Thymus (tissue), 11 donors: Measurements from ENCODE around the gene CKAP2L. TPM values are rescaled to one million over a fixed set of nuclear protein-coding genes. Genes with fewer than 3 reads are reported as not detected.

Source experiments
- DNase-seq, 9 donors: peaks; one replicate each; pipeline ENCODE4 v3.0.0-alpha.2; 2013; ENCODE audit warnings: low spot score in 9 of 9, low read depth in 6 of 9, missing footprints in 1 of 9
- H3K27ac ChIP-seq, 2 donors: one replicate each; pipeline ENCODE4 v1.5.1; 2013; ENCODE audit warnings: control low read depth in 1 of 2, low read depth in 1 of 2, low read length in 1 of 2, mild to moderate bottlenecking in 1 of 2, moderate library complexity in 1 of 2
- H3K27me3 ChIP-seq, 2 donors: one replicate each; pipeline ENCODE4 v1.5.1; 2013; ENCODE audit warnings: low read length in 1 of 2; ENCODE audit not compliant: control insufficient read depth in 2 of 2, insufficient read depth in 1 of 2
- H3K36me3 ChIP-seq, 2 donors: one replicate each; pipeline ENCODE4 v1.5.1; 2013; ENCODE audit warnings: low read length in 1 of 2, mild to moderate bottlenecking in 1 of 2, moderate library complexity in 1 of 2; ENCODE audit not compliant: control insufficient read depth in 2 of 2, insufficient read depth in 2 of 2
- H3K4me1 ChIP-seq, 2 donors: one replicate each; pipeline ENCODE4 v1.5.1; 2013; ENCODE audit warnings: low read length in 2 of 2; ENCODE audit not compliant: control insufficient read depth in 2 of 2, insufficient read depth in 2 of 2
- H3K4me3 ChIP-seq, 2 donors: one replicate each; pipeline ENCODE4 v1.5.1; 2013; ENCODE audit warnings: low read length in 2 of 2, control low read depth in 1 of 2, mild to moderate bottlenecking in 1 of 2
- H3K9me3 ChIP-seq, 2 donors: one replicate each; pipeline ENCODE4 v1.5.1; 2013; ENCODE audit warnings: low read length in 1 of 2, mild to moderate bottlenecking in 1 of 2; ENCODE audit not compliant: control insufficient read depth in 2 of 2, insufficient read depth in 1 of 2
- WGBS: extraction: QIAGEN DNeasy Blood & Tissue Kit; methylation state at CpG from one replicate; pipeline ENCODE4 v1.1.7; 2013; 5-methylcytosine and 5-hydroxymethylcytosine counted together
- polyA plus RNA-seq: library from polyadenylated mRNA; stranded (reverse); fragments of 200-250 nt; gene quantifications from one replicate; pipeline ENCODE4 v1.2.3, GENCODE V29; 2013
- total RNA-seq: library from RNA; stranded (reverse); fragments of 120-200 nt; gene quantifications from one replicate; pipeline ENCODE4 v1.2.4, GENCODE V29; 2013
- donor health status: healthy.

Gene CKAP2L
- total and polyA plus RNA-seq, 2 donors = 1.0 to 14.1 TPM

- Histone ChIP-seq H3K36me3 (no peaks in the 10 kb centered on the region), H3K4me3 (no peak overlapping the region), H3K9me3 (no peaks in the 10 kb centered on the region), H3K4me1 (no peaks in the 10 kb centered on the region), H3K27ac (no peak overlapping the region), H3K27me3 (no peaks in the 10 kb centered on the region)
- 97% methylated on average over 3 of the region's 3 CpGs for WGBS
- no peak for DNase-seq
Measured at GRCh38 chr2:112698834-112699515, 65.4 kb downstream of the CKAP2L start.

- WGBS = 98% methylated on average over 12 of the region's 12 CpGs
- Histone ChIP-seq H3K27me3 (peaks cover 0 to 2% of the 10 kb centered on the region in 2 donors), H3K27ac (no peak overlapping the region), H3K4me3 (no peak overlapping the region), H3K36me3 (no peaks in the 10 kb centered on the region), H3K9me3 (no peaks in the 10 kb centered on the region), H3K4me1 (peaks cover 4 to 16% of the 10 kb centered on the region in 2 donors)
- DNase-seq = no peak
Measured at GRCh38 chr2:112694182-112694581, 70.2 kb downstream of the CKAP2L start.

GRCh38 chr2:112693596-112693995, 70.8 kb downstream of the CKAP2L start:
- 97% methylated on average over 9 of the region's 9 CpGs for WGBS
- no peak for DNase-seq

GRCh38 chr2:112692918-112693317, 71.5 kb downstream of the CKAP2L start:
- Histone ChIP-seq H3K4me3 (no peak overlapping the region), H3K4me1 (peaks cover 4 to 16% of the 10 kb centered on the region in 2 donors), H3K27me3 (peaks cover 0 to 2% of the 10 kb centered on the region in 2 donors), H3K9me3 (no peaks in the 10 kb centered on the region), H3K27ac (peak overlapping the region; percentile 12 to 43), H3K36me3 (no peaks in the 10 kb centered on the region)
- 95% methylated on average over 1 of the region's 1 CpG for WGBS
- DNase-seq = no peak

More at GRCh38 chr2:112693596-112693995, 70.8 kb downstream of the CKAP2L start:
- Histone ChIP-seq H3K27me3 (peaks cover 0 to 2% of the 10 kb centered on the region in 2 donors), H3K4me1 (peaks cover 4 to 16% of the 10 kb centered on the region in 2 donors), H3K36me3 (no peaks in the 10 kb centered on the region), H3K4me3 (no peak overlapping the region), H3K9me3 (no peaks in the 10 kb centered on the region), H3K27ac (no peak overlapping the region)

- peak overlapping the region; percentile 12 to 43 for H3K27ac ChIP-seq
- no peaks in the 10 kb centered on the region for H3K36me3 ChIP-seq
- H3K4me1 ChIP-seq = peaks cover 4 to 16% of the 10 kb centered on the region in 2 donors
- 7% methylated on average over 5 of the region's 5 CpGs for WGBS
- H3K9me3 ChIP-seq = no peaks in the 10 kb centered on the region
- no peak overlapping the region for H3K4me3 ChIP-seq
- peaks cover 0 to 2% of the 10 kb centered on the region in 2 donors for H3K27me3 ChIP-seq
- peak in 5 of 9 donors; percentile 15 to 53 (median 22) for DNase-seq
Measured at GRCh38 chr2:112692495-112692911, 71.9 kb downstream of the CKAP2L start.

- Histone ChIP-seq H3K4me1 (peaks cover 4 to 16% of the 10 kb centered on the region in 2 donors), H3K4me3 (no peak overlapping the region), H3K27ac (no peak overlapping the region), H3K36me3 (no peaks in the 10 kb centered on the region), H3K27me3 (peaks cover 0 to 2% of the 10 kb centered on the region in 2 donors), H3K9me3 (no peaks in the 10 kb centered on the region)
- no peak for DNase-seq
- WGBS = 76% methylated on average over 4 of the region's 4 CpGs
Measured at GRCh38 chr2:112691881-112692281, 72.5 kb downstream of the CKAP2L start.

GRCh38 chr2:112690853-112691401, 73.5 kb downstream of the CKAP2L start:
- WGBS = 41% methylated on average over 9 of the region's 9 CpGs
- no peak overlapping the region for H3K4me3 ChIP-seq

GRCh38 chr2:112688086-112688880, 76.1 kb downstream of the CKAP2L start:
- no peaks in the 10 kb centered on the region for H3K36me3 ChIP-seq
- no peak for DNase-seq
- H3K27ac ChIP-seq = no peak overlapping the region
- no peak overlapping the region for H3K4me3 ChIP-seq
- WGBS = 96% methylated on average over 14 of the region's 14 CpGs
- H3K27me3 ChIP-seq = peaks cover 0 to 2% of the 10 kb centered on the region in 2 donors
- peaks cover 4 to 21% of the 10 kb centered on the region in 2 donors for H3K4me1 ChIP-seq
- H3K9me3 ChIP-seq = no peaks in the 10 kb centered on the region

More at GRCh38 chr2:112690853-112691401, 73.5 kb downstream of the CKAP2L start:
- peak in 7 of 9 donors; percentile 25 to 69 (median 32) for DNase-seq
- peaks cover 4 to 21% of the 10 kb centered on the region in 2 donors for H3K4me1 ChIP-seq
- no peak overlapping the region for H3K27ac ChIP-seq
- H3K9me3 ChIP-seq = no peaks in the 10 kb centered on the region
- peaks cover 0 to 2% of the 10 kb centered on the region in 2 donors for H3K27me3 ChIP-seq
- no peaks in the 10 kb centered on the region for H3K36me3 ChIP-seq

- WGBS = 94% methylated on average over 6 of the region's 6 CpGs
- H3K4me3 ChIP-seq = no peak overlapping the region
- no peak overlapping the region for H3K27ac ChIP-seq
- peaks cover 0 to 2% of the 10 kb centered on the region in 2 donors for H3K27me3 ChIP-seq
- H3K4me1 ChIP-seq = peaks cover 0 to 16% of the 10 kb centered on the region in 2 donors
- no peaks in the 10 kb centered on the region for H3K36me3 ChIP-seq
- H3K9me3 ChIP-seq = no peaks in the 10 kb centered on the region
- no peak for DNase-seq
Measured at GRCh38 chr2:112687522-112687921, 76.9 kb downstream of the CKAP2L start.
